Kidney (tissue), 14 donors: ENCODE measurements around the gene PALD1. TPM values are rescaled to one million over a fixed set of nuclear protein-coding genes. Genes with fewer than 3 reads are reported as not detected.

ENCODE experiments used
- DNase-seq, 5 donors: peaks; one replicate each; pipeline ENCODE4 v3.0.0-alpha.2; 2013 to 2020
- FAIRE-seq: peaks from 2 replicates; lab custom pipeline; 2012; peaks lifted over from hg19 to GRCh38; lab: Jason Lieb, UNC
- H3K27ac ChIP-seq, 2 donors: one replicate each; pipeline ENCODE4 v1.7.0; 2013; ENCODE audit warnings: low read depth in 2 of 2, low read length in 2 of 2, inconsistent platforms in 1 of 2
- H3K27me3 ChIP-seq: one replicate; pipeline ENCODE4 v1.7.1; 2013; ENCODE audit warnings: low read length, inconsistent platforms; ENCODE audit not compliant: control insufficient read depth, insufficient read depth
- H3K36me3 ChIP-seq, 3 donors: one replicate each; pipeline versions ENCODE4 v1.7.0 to v1.7.1; 2013; ENCODE audit warnings: low read length in 3 of 3, control low read depth in 1 of 3, inconsistent platforms in 1 of 3; ENCODE audit not compliant: insufficient read depth in 3 of 3, control insufficient read depth in 2 of 3
- H3K4me1 ChIP-seq, 3 donors: one replicate each; pipeline versions ENCODE4 v1.7.0 to v1.7.1; 2013; ENCODE audit warnings: low read length in 3 of 3, inconsistent platforms in 1 of 3, low read depth in 1 of 3; ENCODE audit not compliant: control insufficient read depth in 2 of 3, insufficient read depth in 2 of 3
- H3K4me3 ChIP-seq, 3 donors: one replicate each; pipeline versions ENCODE4 v1.7.0 to v1.8.1; 2013; ENCODE audit warnings: low read length in 3 of 3, control low read depth in 1 of 3, inconsistent platforms in 1 of 3
- H3K9ac ChIP-seq, 3 donors: one replicate each; pipeline versions ENCODE4 v1.7.0 to v1.7.1; 2013; ENCODE audit warnings: low read length in 3 of 3, control low read depth in 1 of 3, inconsistent platforms in 1 of 3
- H3K9me3 ChIP-seq, 3 donors: one replicate each; pipeline versions ENCODE4 v1.7.0 to v1.7.1; 2013; ENCODE audit warnings: low read length in 3 of 3, control low read depth in 1 of 3, inconsistent platforms in 1 of 3; ENCODE audit not compliant: control insufficient read depth in 2 of 3, insufficient read depth in 1 of 3
- CTCF ChIP-seq: IDR thresholded peaks from 3 replicates; pipeline ENCODE4 v1.5.1; 2012; ENCODE audit warnings: mild to moderate bottlenecking, moderate library complexity, borderline replicate concordance; ENCODE audit not compliant: insufficient read depth; ENCODE audit errors: extremely low read depth
- intact Hi-C: fragments of 100-400 bp; cut with DNase I; formaldehyde crosslinking; loops from one replicate; pipeline ENCODE4 v1.11.1; 2022
- polyA plus RNA-seq: library from polyadenylated mRNA; stranded (reverse); fragments of 350-450 nt; fragmentation: Illumina TruSeq; extraction: RNeasy Lipid Tissue Mini Kit (QIAGEN cat#74804); gene quantifications from one replicate; pipeline ENCODE4 v1.2.3, GENCODE V29; 2014; ENCODE audit warnings: low read depth, low replicate concordance; ENCODE audit not compliant: insufficient read depth
- total RNA-seq: library from RNA; stranded (reverse); fragmentation: NEBNext Ultra II Directional; extraction: Animal tissue kit (Norgen Biotek cat#: 25700); gene quantifications from one replicate; pipeline ENCODE4 v1.2.1, GENCODE V29; 2021
- donor health status: control.
- donor health status: control.
- donor health status: control.
- donor health status: control.
- donor health status: control.
- donor health status: DM: yes; HTN: yes; CAD: no.
- donor health status: Normal renal cell carcinoma (clear cell type).

The PALD1 gene
- total and polyA plus RNA-seq, 2 donors from 2014 or later: 3.0 to 14.4 TPM

GRCh38 chr10:70523057-70523456 lies 44.5 kb downstream of the PALD1 start:
- intact Hi-C loops: no loop called here
- no peaks in the 10 kb centered on the region for H3K27me3 ChIP-seq
- TF ChIP-seq CTCF: no peak
- H3K4me1 ChIP-seq: no peaks in the 10 kb centered on the region
- DNase-seq: peak in 4 of 5 donors; percentile 73 to 89 (median 76)
- H3K9me3 ChIP-seq: no peaks in the 10 kb centered on the region
- H3K27ac ChIP-seq: no peak overlapping the region
- no peak overlapping the region for H3K4me3 ChIP-seq
- no peaks in the 10 kb centered on the region for H3K36me3 ChIP-seq
- no peak for FAIRE-seq
- H3K9ac ChIP-seq: no peak overlapping the region

GRCh38 chr10:70523549-70523948 lies 45.0 kb downstream of the PALD1 start:
- H3K27ac ChIP-seq: no peak overlapping the region

DNA sequence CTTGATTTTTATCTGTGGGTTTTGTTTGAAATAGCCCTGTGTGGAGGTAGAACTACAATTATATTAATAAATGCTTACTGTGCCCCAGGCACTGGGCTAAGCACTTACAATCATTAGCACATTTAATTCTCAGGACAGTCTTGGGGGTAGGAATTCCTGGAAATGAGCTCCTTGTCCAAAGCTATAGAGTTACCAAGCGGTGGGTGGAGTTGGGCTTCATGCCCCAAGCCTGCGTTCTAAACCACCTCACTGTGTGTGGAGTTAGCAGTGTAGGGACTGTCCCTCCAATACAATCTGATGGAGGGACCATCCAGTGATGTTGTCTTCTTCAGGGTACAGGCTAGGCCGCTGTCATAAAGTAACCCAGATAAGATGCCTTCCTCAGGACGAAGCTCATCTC lies 49.7 kb downstream of the PALD1 start:
- no peaks in the 10 kb centered on the region for H3K36me3 ChIP-seq
- H3K9ac ChIP-seq: no peak overlapping the region
- H3K27me3 ChIP-seq: no peaks in the 10 kb centered on the region
- intact Hi-C loops: no loop called here
- no peak for DNase-seq
- no peak for TF ChIP-seq CTCF
- FAIRE-seq: no peak
- H3K9me3 ChIP-seq: no peaks in the 10 kb centered on the region
- H3K4me1 ChIP-seq: no peaks in the 10 kb centered on the region
- H3K4me3 ChIP-seq: no peak overlapping the region
- no peak overlapping the region for H3K27ac ChIP-seq

More at GRCh38 chr10:70523549-70523948, 45.0 kb downstream of the PALD1 start:
- no peak overlapping the region for H3K9ac ChIP-seq
- H3K9me3 ChIP-seq: no peaks in the 10 kb centered on the region
- no peak for DNase-seq
- no peaks in the 10 kb centered on the region for H3K4me1 ChIP-seq
- H3K36me3 ChIP-seq: no peaks in the 10 kb centered on the region
- H3K27me3 ChIP-seq: no peaks in the 10 kb centered on the region
- intact Hi-C loops: no loop called here
- no peak overlapping the region for H3K4me3 ChIP-seq
- TF ChIP-seq CTCF: no peak
- no peak for FAIRE-seq
